A549 treated with dexamethasone at 1 μM for 4 hours (cell line): ENCODE results near the gene SLC25A26. TPM values are rescaled to one million over a fixed set of nuclear protein-coding genes. Genes with fewer than 3 reads are reported as not detected.

Experiments
- total RNA-seq: library from RNA; stranded (reverse); fragments of 200-300 nt; extraction: Qiagen RNA extraction; gene quantifications from 5 replicates; pipeline ENCODE4 v1.2.3, GENCODE V29; 2022

Gene SLC25A26
- total RNA-seq = 17.6 to 19.1 TPM (median 17.8 TPM) in 5 replicates

DNA sequence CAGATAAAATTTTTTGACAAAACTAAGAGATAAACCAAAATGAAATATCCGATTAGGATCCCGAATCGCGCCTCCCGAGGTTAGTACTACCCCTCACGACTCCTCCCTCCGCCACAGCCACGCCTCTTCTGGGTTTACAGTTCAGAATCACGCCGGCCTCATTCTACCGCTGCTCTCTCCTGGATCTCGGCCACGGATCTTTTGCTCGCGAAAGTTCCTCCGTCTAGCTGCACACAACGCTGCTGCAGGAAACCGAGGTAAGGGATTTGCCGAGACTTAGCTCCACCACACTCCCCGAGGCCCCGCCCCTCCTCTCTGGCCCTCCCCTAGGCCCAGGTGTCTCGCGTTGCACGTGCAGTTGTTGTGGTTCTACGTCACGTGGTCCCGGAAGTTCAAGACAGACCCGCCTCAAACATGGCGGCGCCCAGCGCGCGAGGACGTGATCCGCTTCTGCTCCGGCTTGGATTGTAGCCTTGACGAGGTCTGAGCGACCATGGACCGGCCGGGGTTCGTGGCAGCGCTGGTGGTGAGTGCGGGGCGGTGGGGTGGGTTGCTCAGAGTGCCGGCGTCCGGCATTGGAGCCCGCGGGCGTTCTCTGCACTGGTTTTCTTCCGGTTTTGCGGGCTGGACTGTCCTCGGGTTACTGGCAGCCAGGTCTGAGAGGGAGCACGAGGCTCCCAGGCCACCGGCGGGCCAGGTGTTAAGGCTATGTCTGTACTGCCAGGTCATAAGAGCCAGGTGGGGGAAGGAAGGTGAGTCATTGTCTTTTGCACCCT lies at the start of gene SLC25A26:
TSS of gene SLC25A26 (plus strand) at position 400 of the 776 bp plus-strand sequence. CDS start at position 494, 94 bp downstream.

Other genes with a start within 250 kb of the SLC25A26 start
- gene MAGI1, start 182.1 kb upstream of the SLC25A26 start, total RNA-seq = 2.3 to 5.1 TPM (median 4.6 TPM) in 5 replicates